OCI-LY1 (cell line): ENCODE measurements around the gene TUBD1.

Experiments
- CTCF ChIP-seq: fragments of 200-600 bp; sonication (generic), shearing (Covaris generic); IDR thresholded peaks from 2 replicates; pipeline ENCODE4 v1.5.1; 2017; ENCODE audit warnings: mild to moderate bottlenecking, antibody characterized with exemption, low read length, moderate library complexity, mixed read lengths
- EZH2 ChIP-seq: fragments of 200-600 bp; sonication (generic), shearing (Covaris generic); IDR thresholded peaks from 2 replicates; pipeline ENCODE4 v1.8.0; 2017; ENCODE audit warnings: borderline replicate concordance, mixed run types, mild to moderate bottlenecking, antibody characterized with exemption, low read length, moderate library complexity, mixed read lengths

DNA sequence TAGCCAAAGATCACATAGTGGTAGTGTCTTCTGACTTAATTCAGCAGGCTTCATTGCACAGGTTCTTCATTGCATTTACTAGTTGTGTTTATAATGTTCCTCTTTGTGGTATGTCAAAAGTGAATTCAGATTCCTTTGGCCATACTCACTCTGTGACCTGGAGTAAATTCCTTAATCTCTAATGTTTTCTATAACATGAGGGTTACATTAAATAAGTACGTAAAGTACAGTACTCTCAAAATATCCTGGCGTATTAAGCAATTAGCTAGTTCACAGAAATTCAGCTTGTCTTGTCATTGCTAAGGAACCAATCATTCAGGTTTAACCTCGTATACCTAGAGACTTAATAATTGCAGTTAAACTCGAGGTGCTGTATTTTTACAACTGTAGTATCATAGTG lies 4.3 kb upstream of the TUBD1 start:
- TF ChIP-seq CTCF = no peak
- TF ChIP-seq EZH2 = no peak
